Measurements from ENCODE around the gene SCN1B. TPM values are rescaled to one million over a fixed set of nuclear protein-coding genes. Genes with fewer than 3 reads are reported as not detected.

Gene SCN1B
- total RNA-seq, 1 donor, result 4.7 TPM

GRCh38 chr19:35076657-35077056 lies 46.4 kb downstream of the SCN1B start:
- Histone ChIP-seq H3K4me2 (ENCODE audit: insufficient read depth, low read length) (no peak overlapping the region), H3K9me3 (ENCODE audit: low read depth, low read length) (no peaks in the 10 kb centered on the region), H3K79me2 (ENCODE audit: insufficient read depth, low read length) (no peaks in the 10 kb centered on the region), H3K4me1 (ENCODE audit: insufficient read depth, low read length) (no peaks in the 10 kb centered on the region), H3K27ac (ENCODE audit: low read depth, low read length) (no peak overlapping the region), H2AFZ (ENCODE audit: low read length) (no peak overlapping the region), H4K20me1 (ENCODE audit: insufficient read depth, low read length) (no peaks in the 10 kb centered on the region), H3K27me3 (ENCODE audit: insufficient read depth, low read length) (no peaks in the 10 kb centered on the region), H3K4me3 (ENCODE audit: insufficient read depth, low read length) (no peak overlapping the region), H3K36me3 (ENCODE audit: insufficient read depth, low read length) (no peaks in the 10 kb centered on the region)
- TF ChIP-seq CTCF (IDR thresholded peaks at IDR 0.05; ENCODE audit: extremely low read depth, low read depth, low read length), result no peak
- peak; percentile 65 for DNase-seq (ENCODE audit: insufficient read length, low spot score, missing footprints)

GRCh38 chr19:35077411-35078223 lies 47.3 kb downstream of the SCN1B start:
- no peaks in the 10 kb centered on the region for H3K9me3 ChIP-seq (ENCODE audit: low read depth, low read length)
- DNase-seq (ENCODE audit: insufficient read length, low spot score, missing footprints), result peak; percentile 76
- H2AFZ ChIP-seq (ENCODE audit: low read length), result no peak overlapping the region

GRCh38 chr19:35079826-35080225 lies 49.6 kb downstream of the SCN1B start:
- H3K36me3 ChIP-seq (ENCODE audit: insufficient read depth, low read length), result no peaks in the 10 kb centered on the region

More at GRCh38 chr19:35077411-35078223, 47.3 kb downstream of the SCN1B start:
- no peaks in the 10 kb centered on the region for H4K20me1 ChIP-seq (ENCODE audit: insufficient read depth, low read length)
- no peaks in the 10 kb centered on the region for H3K36me3 ChIP-seq (ENCODE audit: insufficient read depth, low read length)
- no peak for TF ChIP-seq CTCF (IDR thresholded peaks at IDR 0.05; ENCODE audit: extremely low read depth, low read depth, low read length)
- no peak overlapping the region for H3K27ac ChIP-seq (ENCODE audit: low read depth, low read length)
- no peak overlapping the region for H3K4me2 ChIP-seq (ENCODE audit: insufficient read depth, low read length)
- no peaks in the 10 kb centered on the region for H3K79me2 ChIP-seq (ENCODE audit: insufficient read depth, low read length)
- H3K4me1 ChIP-seq (ENCODE audit: insufficient read depth, low read length), result no peaks in the 10 kb centered on the region
- no peak overlapping the region for H3K4me3 ChIP-seq (ENCODE audit: insufficient read depth, low read length)
- H3K27me3 ChIP-seq (ENCODE audit: insufficient read depth, low read length), result no peaks in the 10 kb centered on the region

More at GRCh38 chr19:35079826-35080225, 49.6 kb downstream of the SCN1B start:
- Histone ChIP-seq H3K9me3 (ENCODE audit: low read depth, low read length) (no peaks in the 10 kb centered on the region), H3K4me2 (ENCODE audit: insufficient read depth, low read length) (no peak overlapping the region), H3K4me3 (ENCODE audit: insufficient read depth, low read length) (no peak overlapping the region), H2AFZ (ENCODE audit: low read length) (no peak overlapping the region), H3K27ac (ENCODE audit: low read depth, low read length) (no peak overlapping the region), H3K4me1 (ENCODE audit: insufficient read depth, low read length) (no peaks in the 10 kb centered on the region), H3K27me3 (ENCODE audit: insufficient read depth, low read length) (no peaks in the 10 kb centered on the region), H3K79me2 (ENCODE audit: insufficient read depth, low read length) (no peaks in the 10 kb centered on the region), H4K20me1 (ENCODE audit: insufficient read depth, low read length) (no peaks in the 10 kb centered on the region)
- no peak for TF ChIP-seq CTCF (IDR thresholded peaks at IDR 0.05; ENCODE audit: extremely low read depth, low read depth, low read length)
- no peak for DNase-seq (ENCODE audit: insufficient read length, low spot score, missing footprints)

All from osteoblast (primary cell).